ENCODE measurements around the gene RIMS1. TPM values are rescaled to one million over a fixed set of nuclear protein-coding genes. Genes with fewer than 3 reads are reported as not detected.

RIMS1 gene
- total RNA-seq, 4 donors from 2014 or later = 0.10 to 1.4 (median 1.1) TPM; not detected in 1

DNA sequence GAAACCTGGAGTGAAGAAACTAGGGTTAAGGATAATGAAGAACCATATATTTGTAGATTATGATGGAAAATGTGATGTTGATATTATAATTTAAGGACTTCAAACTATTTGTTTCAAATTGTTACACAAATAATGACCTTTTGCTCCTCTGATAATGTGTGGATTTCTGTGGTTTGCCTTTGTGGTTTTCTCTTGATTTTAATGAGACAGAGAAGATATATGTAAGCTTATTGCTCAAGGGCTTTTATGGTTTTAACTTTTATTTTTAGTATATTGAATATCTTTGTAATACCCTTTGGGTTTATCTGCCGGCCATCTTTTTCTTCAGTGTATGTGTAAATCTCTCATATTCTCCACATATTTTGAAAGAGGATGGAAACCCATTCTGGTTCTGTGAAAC, 362.3 kb downstream of the RIMS1 start:
- in situ Hi-C loops (cut with MboI; ENCODE audit: low sequenced_read_pairs in 4 of 4) = no loop called here

DNA sequence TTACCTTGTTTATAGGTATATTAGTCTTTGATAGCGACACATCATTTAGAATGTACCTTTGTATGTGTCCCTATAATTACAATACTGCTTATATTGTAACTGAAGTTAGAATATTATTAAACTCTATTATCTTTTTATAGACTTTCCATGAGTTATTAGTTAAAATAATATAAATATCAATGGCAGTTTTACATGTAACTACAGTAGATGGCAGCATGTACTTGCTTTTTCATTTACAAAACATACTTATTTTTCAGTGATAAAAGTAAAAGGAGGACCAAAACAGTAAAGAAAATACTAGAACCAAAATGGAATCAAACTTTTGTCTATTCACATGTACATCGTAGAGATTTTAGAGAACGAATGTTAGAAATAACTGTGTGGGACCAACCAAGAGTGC, 364.3 kb downstream of the RIMS1 start:
- Histone ChIP-seq H3K27ac (no peak overlapping the region), H3K27me3 (no peaks in the 10 kb centered on the region), H3K4me3 (no peak overlapping the region), H3K36me3 (no peaks in the 10 kb centered on the region), H3K4me1 (no peaks in the 10 kb centered on the region), H3K9me3 (no peaks in the 10 kb centered on the region)
- DNase-seq = no peak
- ATAC-seq = no peak
- in situ Hi-C loops (cut with MboI; ENCODE audit: low sequenced_read_pairs in 4 of 4) (no loop called here), intact Hi-C loops (cut with DNase I; ENCODE audit: low total_unique reads) (no loop called here)
- no peak for TF ChIP-seq POLR2A (IDR thresholded peaks at IDR 0.05)
- TF ChIP-seq, protein P1, sequence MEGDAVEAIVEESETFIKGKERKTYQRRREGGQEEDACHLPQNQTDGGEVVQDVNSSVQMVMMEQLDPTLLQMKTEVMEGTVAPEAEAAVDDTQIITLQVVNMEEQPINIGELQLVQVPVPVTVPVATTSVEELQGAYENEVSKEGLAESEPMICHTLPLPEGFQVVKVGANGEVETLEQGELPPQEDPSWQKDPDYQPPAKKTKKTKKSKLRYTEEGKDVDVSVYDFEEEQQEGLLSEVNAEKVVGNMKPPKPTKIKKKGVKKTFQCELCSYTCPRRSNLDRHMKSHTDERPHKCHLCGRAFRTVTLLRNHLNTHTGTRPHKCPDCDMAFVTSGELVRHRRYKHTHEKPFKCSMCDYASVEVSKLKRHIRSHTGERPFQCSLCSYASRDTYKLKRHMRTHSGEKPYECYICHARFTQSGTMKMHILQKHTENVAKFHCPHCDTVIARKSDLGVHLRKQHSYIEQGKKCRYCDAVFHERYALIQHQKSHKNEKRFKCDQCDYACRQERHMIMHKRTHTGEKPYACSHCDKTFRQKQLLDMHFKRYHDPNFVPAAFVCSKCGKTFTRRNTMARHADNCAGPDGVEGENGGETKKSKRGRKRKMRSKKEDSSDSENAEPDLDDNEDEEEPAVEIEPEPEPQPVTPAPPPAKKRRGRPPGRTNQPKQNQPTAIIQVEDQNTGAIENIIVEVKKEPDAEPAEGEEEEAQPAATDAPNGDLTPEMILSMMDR (IDR thresholded peaks at IDR 0.05 in 4 of 5, conservative IDR thresholded peaks at IDR 0.05 in 1 of 5) = no peak

More for the DNA sequence above, 362.3 kb downstream of the RIMS1 start:
- Histone ChIP-seq H3K36me3 (no peaks in the 10 kb centered on the region), H3K9me3 (no peaks in the 10 kb centered on the region), H3K27me3 (no peaks in the 10 kb centered on the region), H3K4me1 (no peaks in the 10 kb centered on the region), H3K4me3 (no peak overlapping the region), H3K27ac (no peak overlapping the region)
- DNase-seq (no peak), ATAC-seq (no peak)
- intact Hi-C loops (cut with DNase I; ENCODE audit: low total_unique reads) = no loop called here
- TF ChIP-seq, protein P1 (IDR thresholded peaks at IDR 0.05 in 4 of 5, conservative IDR thresholded peaks at IDR 0.05 in 1 of 5) = no peak
- TF ChIP-seq POLR2A (IDR thresholded peaks at IDR 0.05) = no peak

DNA sequence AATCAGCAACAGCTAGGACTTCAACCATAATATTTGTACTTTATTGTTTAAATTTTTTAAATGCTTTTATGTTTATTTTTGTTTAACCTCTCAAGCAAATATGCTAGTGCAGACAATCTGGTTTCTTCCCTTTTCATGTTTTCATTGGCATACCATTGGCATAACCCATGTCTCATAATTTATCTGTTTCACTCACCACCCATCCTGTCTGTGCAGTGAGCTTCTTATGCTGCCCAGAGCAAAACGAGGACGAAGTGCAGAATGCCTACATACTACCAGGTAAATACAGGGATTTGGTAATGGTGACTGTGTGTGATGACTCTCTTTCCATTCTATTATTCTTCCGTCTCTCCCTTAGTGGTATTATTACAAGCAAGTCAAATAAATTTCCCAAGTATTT, 374.1 kb downstream of the RIMS1 start:
- Histone ChIP-seq H3K4me3 (no peak overlapping the region), H3K36me3 (no peaks in the 10 kb centered on the region), H3K4me1 (no peaks in the 10 kb centered on the region), H3K9me3 (no peaks in the 10 kb centered on the region), H3K27ac (no peak overlapping the region), H3K27me3 (no peaks in the 10 kb centered on the region)
- no peak for ATAC-seq
- intact Hi-C loops (cut with DNase I; ENCODE audit: low total_unique reads) (no loop called here), in situ Hi-C loops (cut with MboI; ENCODE audit: low sequenced_read_pairs in 4 of 4) (no loop called here)
- no peak for DNase-seq
- no peak for TF ChIP-seq POLR2A (IDR thresholded peaks at IDR 0.05)
- TF ChIP-seq, protein P1 (IDR thresholded peaks at IDR 0.05 in 4 of 5, conservative IDR thresholded peaks at IDR 0.05 in 1 of 5) = no peak

DNA sequence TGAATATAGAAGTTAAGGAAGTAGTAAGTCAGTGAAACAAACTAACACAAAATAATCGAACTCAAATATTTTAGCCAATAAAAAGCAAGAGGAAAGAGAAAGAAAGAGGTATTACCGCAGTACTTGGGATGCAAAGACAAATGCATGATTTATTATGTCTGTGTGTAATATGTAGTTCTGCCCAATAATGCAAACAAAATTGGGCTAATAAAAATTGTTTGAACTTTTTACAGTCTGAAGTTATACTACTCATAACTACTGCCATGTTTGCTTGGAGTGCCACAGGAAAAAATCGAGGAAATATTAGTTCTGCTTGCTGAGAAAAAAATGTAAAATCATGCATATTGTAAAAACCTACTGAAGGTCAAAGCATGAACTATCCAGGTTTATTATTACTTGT, 375.2 kb downstream of the RIMS1 start:
- no peak for DNase-seq
- no peak for TF ChIP-seq POLR2A (IDR thresholded peaks at IDR 0.05)
- TF ChIP-seq, protein P1 (IDR thresholded peaks at IDR 0.05 in 4 of 5, conservative IDR thresholded peaks at IDR 0.05 in 1 of 5) = no peak
- Histone ChIP-seq H3K36me3 (no peaks in the 10 kb centered on the region), H3K4me3 (no peak overlapping the region), H3K9me3 (no peaks in the 10 kb centered on the region), H3K27me3 (no peaks in the 10 kb centered on the region), H3K27ac (no peak overlapping the region), H3K4me1 (no peaks in the 10 kb centered on the region)
- ATAC-seq = no peak
- in situ Hi-C loops (cut with MboI; ENCODE audit: low sequenced_read_pairs in 4 of 4) = no loop called here
- intact Hi-C loops (cut with DNase I; ENCODE audit: low total_unique reads) = no loop called here

DNA sequence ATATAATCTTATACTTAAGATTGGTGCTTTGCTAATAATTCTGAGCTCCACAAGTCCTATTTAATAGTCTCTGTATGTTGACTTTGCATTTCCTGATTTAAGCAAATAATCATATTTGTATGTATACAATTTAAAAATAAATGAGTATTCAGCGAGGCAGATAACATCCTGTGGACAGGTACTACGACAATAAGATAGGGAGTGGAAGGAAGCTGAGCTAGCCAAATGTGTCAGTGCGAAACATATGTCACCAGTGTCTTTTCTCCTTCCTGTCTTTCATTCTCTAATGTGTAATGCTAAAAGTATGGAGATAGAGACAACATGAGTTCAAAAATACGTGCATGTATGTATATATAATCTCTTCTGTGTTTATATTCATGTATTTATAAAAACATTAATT, 375.9 kb downstream of the RIMS1 start:
- in situ Hi-C loops (cut with MboI; ENCODE audit: low sequenced_read_pairs in 4 of 4) (no loop called here), intact Hi-C loops (cut with DNase I; ENCODE audit: low total_unique reads) (no loop called here)
- Histone ChIP-seq H3K27ac (no peak overlapping the region), H3K9me3 (no peaks in the 10 kb centered on the region), H3K27me3 (no peaks in the 10 kb centered on the region), H3K4me3 (no peak overlapping the region), H3K36me3 (no peaks in the 10 kb centered on the region), H3K4me1 (no peaks in the 10 kb centered on the region)
- DNase-seq (no peak), ATAC-seq (no peak)
- TF ChIP-seq POLR2A (IDR thresholded peaks at IDR 0.05) = no peak
- TF ChIP-seq, protein P1 (IDR thresholded peaks at IDR 0.05 in 4 of 5, conservative IDR thresholded peaks at IDR 0.05 in 1 of 5) = no peak

Measured in gastrocnemius medialis (tissue), 4 donors.